DND-41 (cell line): ENCODE data around the gene LRP8.

Experiments used
- ATAC-seq: fragments of 200-7000 bp; cut with Tn5 transposase; 3 replicates; pipeline ENCODE4 v1.9.1; 2021; ENCODE audit warnings: low read depth; ENCODE audit not compliant: insufficient read depth
- DNase-seq: peaks from one replicate; pipeline ENCODE4 v3.0.0-alpha.2; 2020
- H2AFZ ChIP-seq: 2 replicates; pipeline ENCODE4 v1.6.0; 2012; ENCODE audit warnings: low read depth, low read length
- H3K27ac ChIP-seq: 2 replicates; pipeline ENCODE4 v1.5.1; 2012; ENCODE audit warnings: low read length, inconsistent platforms
- H3K27me3 ChIP-seq: fragments of 200-600 bp; sonication (generic); 2 replicates; pipeline ENCODE4 v1.6.0; 2012; ENCODE audit warnings: low read length, mild to moderate bottlenecking, inconsistent platforms; ENCODE audit not compliant: insufficient read depth, poor library complexity
- H3K36me3 ChIP-seq: 2 replicates; pipeline ENCODE4 v1.5.1; 2012; ENCODE audit warnings: low read length, inconsistent platforms; ENCODE audit not compliant: insufficient read depth
- H3K4me1 ChIP-seq: 2 replicates; pipeline ENCODE4 v1.5.1; 2012; ENCODE audit warnings: mild to moderate bottlenecking, low read length; ENCODE audit not compliant: insufficient read depth
- H3K4me2 ChIP-seq: 2 replicates; pipeline ENCODE4 v1.6.0; 2012; ENCODE audit warnings: mild to moderate bottlenecking, moderate library complexity, low read length, inconsistent platforms; ENCODE audit not compliant: insufficient read depth
- H3K4me3 ChIP-seq, 2 experiments: fragments of 200-600 bp in 1 of 2; shearing (Covaris generic) in 1 of 2; 2 replicates each; pipeline ENCODE4 v1.5.1; 2012 to 2016; ENCODE audit warnings: inconsistent platforms in 2 of 2, low read length in 2 of 2, mild to moderate bottlenecking in 2 of 2, low read depth in 1 of 2, moderate library complexity in 1 of 2
- H3K79me2 ChIP-seq: 2 replicates; pipeline ENCODE4 v1.6.0; 2012; ENCODE audit warnings: low read length, inconsistent platforms; ENCODE audit not compliant: insufficient read depth
- H3K9ac ChIP-seq: 2 replicates; pipeline ENCODE4 v1.6.0; 2012; ENCODE audit warnings: low read depth, mild to moderate bottlenecking, inconsistent platforms, low read length, moderate library complexity
- H3K9me3 ChIP-seq: 2 replicates; pipeline ENCODE4 v1.5.1; 2012; ENCODE audit warnings: low read length, moderate library complexity, mild to moderate bottlenecking, inconsistent platforms; ENCODE audit not compliant: insufficient read depth, severe bottlenecking
- H4K20me1 ChIP-seq: 2 replicates; pipeline ENCODE4 v1.6.0; 2012; ENCODE audit warnings: low read length; ENCODE audit not compliant: insufficient read depth
- EZH2 ChIP-seq: IDR thresholded peaks from 3 replicates; pipeline ENCODE4 v1.6.1; 2012; ENCODE audit warnings: borderline replicate concordance, low read depth, mild to moderate bottlenecking, moderate library complexity, low read length, inconsistent platforms; ENCODE audit not compliant: severe bottlenecking
- TF ChIP-seq, protein P1 (sequence below): IDR thresholded peaks from 2 replicates; pipeline ENCODE4 v1.5.1; 2012; ENCODE audit warnings: borderline replicate concordance, low read length, moderate library complexity, mild to moderate bottlenecking; ENCODE audit not compliant: poor library complexity, severe bottlenecking; ENCODE audit errors: extremely low read depth

The LRP8 gene

DNA sequence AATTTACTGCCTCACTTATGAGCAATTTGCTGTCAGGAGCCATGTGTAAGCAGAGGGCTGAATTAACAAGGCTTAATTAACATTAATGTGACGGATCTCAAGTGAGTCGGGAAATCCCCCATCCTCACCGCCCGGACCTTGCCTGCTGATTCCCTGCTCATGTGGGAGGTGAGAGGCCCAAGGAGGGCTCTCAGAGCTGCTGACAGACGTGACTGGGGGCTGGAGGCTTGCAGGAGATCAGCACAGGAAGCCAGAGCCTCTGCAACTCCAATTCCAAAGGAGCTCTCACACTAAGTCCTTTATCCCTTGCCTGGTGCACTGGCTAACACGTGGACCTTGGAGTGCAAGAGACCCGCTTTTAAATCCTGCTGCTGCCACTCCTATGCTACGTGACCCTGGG is 19.4 kb downstream of the LRP8 start:
- Histone ChIP-seq H3K4me3 (no peak overlapping the region), H3K4me1 (no peaks in the 10 kb centered on the region), H3K27ac (no peak overlapping the region), H3K79me2 (peaks cover 99% of the 10 kb centered on the region), H2AFZ (no peak overlapping the region), H3K9me3 (no peaks in the 10 kb centered on the region), H3K27me3 (no peaks in the 10 kb centered on the region), H4K20me1 (peaks cover 100% of the 10 kb centered on the region), H3K36me3 (peaks cover 91% of the 10 kb centered on the region), H3K4me2 (no peak overlapping the region), H3K9ac (no peak overlapping the region)
- no peak for TF ChIP-seq EZH2
- TF ChIP-seq, protein P1, sequence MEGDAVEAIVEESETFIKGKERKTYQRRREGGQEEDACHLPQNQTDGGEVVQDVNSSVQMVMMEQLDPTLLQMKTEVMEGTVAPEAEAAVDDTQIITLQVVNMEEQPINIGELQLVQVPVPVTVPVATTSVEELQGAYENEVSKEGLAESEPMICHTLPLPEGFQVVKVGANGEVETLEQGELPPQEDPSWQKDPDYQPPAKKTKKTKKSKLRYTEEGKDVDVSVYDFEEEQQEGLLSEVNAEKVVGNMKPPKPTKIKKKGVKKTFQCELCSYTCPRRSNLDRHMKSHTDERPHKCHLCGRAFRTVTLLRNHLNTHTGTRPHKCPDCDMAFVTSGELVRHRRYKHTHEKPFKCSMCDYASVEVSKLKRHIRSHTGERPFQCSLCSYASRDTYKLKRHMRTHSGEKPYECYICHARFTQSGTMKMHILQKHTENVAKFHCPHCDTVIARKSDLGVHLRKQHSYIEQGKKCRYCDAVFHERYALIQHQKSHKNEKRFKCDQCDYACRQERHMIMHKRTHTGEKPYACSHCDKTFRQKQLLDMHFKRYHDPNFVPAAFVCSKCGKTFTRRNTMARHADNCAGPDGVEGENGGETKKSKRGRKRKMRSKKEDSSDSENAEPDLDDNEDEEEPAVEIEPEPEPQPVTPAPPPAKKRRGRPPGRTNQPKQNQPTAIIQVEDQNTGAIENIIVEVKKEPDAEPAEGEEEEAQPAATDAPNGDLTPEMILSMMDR = no peak
- DNase-seq = no peak
- no peak for ATAC-seq

DNA sequence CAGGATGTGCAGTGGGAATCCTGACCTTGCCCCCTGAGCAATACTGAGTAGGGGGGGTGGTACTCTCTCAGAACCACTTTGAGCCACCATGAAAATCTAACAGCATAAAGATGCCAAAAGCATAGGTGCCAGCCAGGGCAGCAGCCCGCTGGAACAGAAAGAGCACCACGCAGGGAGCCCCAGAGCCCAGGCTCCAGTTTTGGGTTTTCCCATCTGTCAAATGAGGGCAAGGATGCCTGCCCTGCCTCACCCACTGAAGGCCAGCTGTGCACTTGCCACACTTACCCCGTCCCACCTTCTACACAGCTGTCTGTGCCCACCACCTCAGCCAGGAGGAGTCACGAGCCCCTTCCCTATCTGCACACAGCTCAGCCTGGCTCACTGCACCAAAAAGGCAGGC is 20.8 kb downstream of the LRP8 start:
- no peak overlapping the region for H3K9ac ChIP-seq
- H2AFZ ChIP-seq = no peak overlapping the region
- no peak for ATAC-seq
- H4K20me1 ChIP-seq = peaks cover 99% of the 10 kb centered on the region
- peaks cover 99% of the 10 kb centered on the region for H3K79me2 ChIP-seq
- no peaks in the 10 kb centered on the region for H3K27me3 ChIP-seq
- H3K9me3 ChIP-seq = no peaks in the 10 kb centered on the region
- H3K4me3 ChIP-seq = no peak overlapping the region
- H3K36me3 ChIP-seq = peaks cover 90% of the 10 kb centered on the region
- no peak overlapping the region for H3K4me2 ChIP-seq
- no peak for TF ChIP-seq EZH2
- TF ChIP-seq, protein P1 = no peak
- DNase-seq = no peak
- no peaks in the 10 kb centered on the region for H3K4me1 ChIP-seq
- H3K27ac ChIP-seq = 0 out of 2 replicates have a peak overlapping the region, but pooled peaks have one; percentile 19

DNA sequence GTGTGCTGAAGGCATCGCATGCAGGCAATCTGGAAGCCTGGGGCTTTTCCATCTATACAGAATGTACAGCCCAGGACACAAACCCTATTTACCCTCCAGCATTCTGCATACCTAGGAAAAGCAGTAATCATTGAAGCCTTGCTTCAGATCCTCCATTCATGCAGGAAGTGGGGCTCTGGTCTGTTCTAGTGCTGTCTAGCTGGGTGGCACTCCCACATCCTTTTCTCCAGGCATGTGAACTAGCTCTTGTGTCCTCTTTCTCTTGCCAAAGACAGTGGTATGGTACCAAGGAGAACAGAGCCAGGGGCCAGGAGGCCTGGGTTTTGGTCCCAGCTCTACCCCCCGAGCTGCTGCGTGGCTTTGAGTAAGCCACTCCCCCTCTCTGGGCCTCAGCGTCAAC is 21.7 kb downstream of the LRP8 start:
- no peaks in the 10 kb centered on the region for H3K9me3 ChIP-seq
- 0 out of 2 replicates have a peak overlapping the region, but pooled peaks have one; percentile 8 for H3K27ac ChIP-seq
- H3K4me2 ChIP-seq = no peak overlapping the region
- H3K27me3 ChIP-seq = no peaks in the 10 kb centered on the region
- peaks cover 99% of the 10 kb centered on the region for H4K20me1 ChIP-seq
- no peak for DNase-seq
- no peaks in the 10 kb centered on the region for H3K4me1 ChIP-seq
- no peak overlapping the region for H2AFZ ChIP-seq
- TF ChIP-seq, protein P1 = no peak
- TF ChIP-seq EZH2 = no peak
- H3K4me3 ChIP-seq = no peak overlapping the region
- no peak overlapping the region for H3K9ac ChIP-seq
- H3K79me2 ChIP-seq = peaks cover 99% of the 10 kb centered on the region
- H3K36me3 ChIP-seq = peaks cover 90% of the 10 kb centered on the region
- no peak; the same call in 2 of the 3 replicates for ATAC-seq

DNA sequence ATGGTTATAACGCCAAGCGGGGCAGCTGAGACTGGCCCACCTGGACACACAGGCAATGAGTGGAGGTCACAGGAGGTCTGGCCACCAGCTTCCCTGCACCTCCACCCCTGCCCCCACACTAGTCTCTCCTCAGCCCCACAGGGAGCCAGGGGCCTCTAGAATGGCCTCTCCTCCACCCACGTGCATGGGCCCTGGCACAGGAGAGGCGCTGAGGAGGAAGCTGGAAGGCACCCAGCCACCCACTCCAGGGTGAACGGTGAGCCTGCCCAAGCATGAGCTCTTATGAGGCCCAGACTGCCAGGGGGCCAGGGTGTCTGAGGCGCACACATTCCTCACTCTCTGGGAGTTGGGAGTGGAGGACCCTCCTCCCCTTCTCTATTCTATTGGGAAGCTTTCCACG is 22.2 kb downstream of the LRP8 start:
- 0 out of 2 replicates have a peak overlapping the region, but pooled peaks have one; percentile 8 for H3K27ac ChIP-seq
- H2AFZ ChIP-seq = no peak overlapping the region
- H3K9ac ChIP-seq = no peak overlapping the region
- H3K27me3 ChIP-seq = no peaks in the 10 kb centered on the region
- TF ChIP-seq, protein P1 = no peak
- TF ChIP-seq EZH2 = no peak
- DNase-seq = no peak
- no peak overlapping the region for H3K4me2 ChIP-seq
- peaks cover 91% of the 10 kb centered on the region for H3K36me3 ChIP-seq
- H3K79me2 ChIP-seq = peaks cover 99% of the 10 kb centered on the region
- no peak for ATAC-seq
- no peaks in the 10 kb centered on the region for H3K9me3 ChIP-seq
- no peaks in the 10 kb centered on the region for H3K4me1 ChIP-seq
- H4K20me1 ChIP-seq = peaks cover 99% of the 10 kb centered on the region
- no peak overlapping the region for H3K4me3 ChIP-seq
